ENCODE data around the gene SPHKAP. TPM values are rescaled to one million over a fixed set of nuclear protein-coding genes. Genes with fewer than 3 reads are reported as not detected.

Gene SPHKAP
- total and polyA plus RNA-seq, 10 donors: 0.02 to 8.2 (median 0.91) TPM; not detected in 1

GRCh38 chr2:228107846-228108245, 73.6 kb downstream of the SPHKAP start:
- no peak for DNase-seq
- Histone ChIP-seq H3K4me1 (no peaks in the 10 kb centered on the region), H3K27ac (no peak overlapping the region), H3K36me3 (no peaks in the 10 kb centered on the region), H3K9me3 (peaks cover 0 to 6% (median 0%) of the 10 kb centered on the region in 8 donors), H3K4me3 (no peak overlapping the region), H3K27me3 (replicated peaks in 1 of 7) (no peaks in the 10 kb centered on the region)
- 69 to 78% (median 73%) methylated on average over 2 of the region's 2 CpGs for WGBS, 5 donors
- intact Hi-C loops (cut with DNase I; ENCODE audit: low total_unique reads): no loop called here
- TF ChIP-seq POLR2AphosphoS5 (IDR thresholded peaks at IDR 0.05): no peak
- no peak for TF ChIP-seq CTCF (IDR thresholded peaks at IDR 0.05 in 8 of 11, conservative IDR thresholded peaks at IDR 0.05 in 3 of 11)
- no peak for TF ChIP-seq POLR2A (IDR thresholded peaks at IDR 0.05)

- no peaks in the 10 kb centered on the region for H3K27me3 ChIP-seq (replicated peaks in 1 of 7)
- H3K9me3 ChIP-seq: peaks cover 0 to 6% (median 0%) of the 10 kb centered on the region in 8 donors
- intact Hi-C loops (cut with DNase I; ENCODE audit: low total_unique reads): no loop called here
- no peak overlapping the region for H3K4me3 ChIP-seq
- H3K4me1 ChIP-seq: no peaks in the 10 kb centered on the region
- WGBS, 5 donors: 78 to 85% (median 81%) methylated on average over 8 of the region's 8 CpGs
- DNase-seq: no peak
- H3K36me3 ChIP-seq: no peaks in the 10 kb centered on the region
- no peak for TF ChIP-seq POLR2AphosphoS5 (IDR thresholded peaks at IDR 0.05)
- no peak for TF ChIP-seq POLR2A (IDR thresholded peaks at IDR 0.05)
- no peak for TF ChIP-seq CTCF (IDR thresholded peaks at IDR 0.05 in 8 of 11, conservative IDR thresholded peaks at IDR 0.05 in 3 of 11)
- H3K27ac ChIP-seq: no peak overlapping the region
Measured at GRCh38 chr2:228105526-228106250, 75.8 kb downstream of the SPHKAP start.

- 86 to 94% (median 91%) methylated on average over 2 of the region's 2 CpGs for WGBS, 5 donors
- no peaks in the 10 kb centered on the region for H3K4me1 ChIP-seq
- H3K4me3 ChIP-seq: no peak overlapping the region
- no peak overlapping the region for H3K27ac ChIP-seq
- H3K9me3 ChIP-seq: peaks cover 0 to 20% (median 8%) of the 10 kb centered on the region in 8 donors
- TF ChIP-seq POLR2AphosphoS5 (IDR thresholded peaks at IDR 0.05): no peak
- no peak for TF ChIP-seq POLR2A (IDR thresholded peaks at IDR 0.05)
- no peak for TF ChIP-seq CTCF (IDR thresholded peaks at IDR 0.05 in 8 of 11, conservative IDR thresholded peaks at IDR 0.05 in 3 of 11)
- DNase-seq: no peak
- no peaks in the 10 kb centered on the region for H3K36me3 ChIP-seq
- H3K27me3 ChIP-seq (replicated peaks in 1 of 7): no peaks in the 10 kb centered on the region
- intact Hi-C loops (cut with DNase I; ENCODE audit: low total_unique reads): no loop called here
Measured at GRCh38 chr2:228104215-228104614, 77.3 kb downstream of the SPHKAP start.

GRCh38 chr2:228103379-228103778, 78.1 kb downstream of the SPHKAP start:
- Histone ChIP-seq H3K4me1 (no peaks in the 10 kb centered on the region), H3K4me3 (no peak overlapping the region), H3K9me3 (peaks cover 0 to 28% (median 16%) of the 10 kb centered on the region in 8 donors), H3K27ac (no peak overlapping the region), H3K36me3 (no peaks in the 10 kb centered on the region), H3K27me3 (replicated peaks in 1 of 7) (no peaks in the 10 kb centered on the region)
- intact Hi-C loops (cut with DNase I; ENCODE audit: low total_unique reads): no loop called here
- TF ChIP-seq POLR2A (IDR thresholded peaks at IDR 0.05): no peak
- no peak for TF ChIP-seq CTCF (IDR thresholded peaks at IDR 0.05 in 8 of 11, conservative IDR thresholded peaks at IDR 0.05 in 3 of 11)
- no peak for TF ChIP-seq POLR2AphosphoS5 (IDR thresholded peaks at IDR 0.05)
- 58 to 86% (median 69%) methylated on average over 5 of the region's 5 CpGs for WGBS, 5 donors
- no peak for DNase-seq

Measured in spleen (tissue), 11 donors.